ENCODE measurements around the gene INO80B. TPM values are rescaled to one million over a fixed set of nuclear protein-coding genes. Genes with fewer than 3 reads are reported as not detected.

INO80B gene
- 16.6 and 18.4 TPM in 2 replicates for total RNA-seq

DNA sequence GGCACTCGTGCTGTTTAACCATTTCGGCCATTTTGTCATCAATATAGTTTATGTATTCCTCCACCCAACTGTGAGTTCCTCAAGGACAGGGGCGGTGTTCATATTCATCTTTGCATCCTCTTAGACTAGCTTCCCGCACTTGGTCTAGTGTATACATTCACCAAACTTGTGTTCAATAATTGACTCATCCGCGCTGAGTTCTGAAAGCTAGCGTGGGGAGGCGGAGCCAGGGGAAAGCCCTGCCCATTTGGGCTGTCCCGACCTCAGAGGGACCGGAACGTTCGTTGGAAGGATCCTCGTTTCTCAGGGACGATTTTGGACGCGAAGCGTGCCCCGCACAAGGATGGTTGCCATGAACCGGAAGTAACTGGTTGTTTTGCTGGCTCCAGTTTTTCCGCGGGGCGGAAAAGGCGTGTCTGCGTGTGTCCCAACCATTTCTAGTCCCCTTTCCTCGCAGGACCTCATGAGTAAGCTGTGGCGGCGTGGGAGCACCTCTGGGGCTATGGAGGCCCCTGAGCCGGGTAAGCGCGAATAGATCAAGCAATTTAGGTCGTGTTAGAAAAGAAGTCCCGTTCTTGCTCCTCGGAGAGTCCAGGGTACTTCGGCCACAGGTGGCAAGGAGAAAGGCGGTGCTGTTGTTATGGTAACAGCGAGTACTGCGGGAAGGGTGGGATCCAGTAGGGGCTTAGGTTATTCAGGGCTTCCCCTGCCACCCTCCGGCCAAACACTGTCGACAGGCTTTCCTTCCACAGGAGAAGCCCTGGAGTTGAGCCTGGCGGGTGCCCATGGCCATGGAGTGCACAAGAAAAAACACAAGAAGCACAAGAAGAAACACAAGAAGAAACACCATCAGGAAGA, at the start of gene INO80B:
Gene INO80B, plus strand, starts transcription at position 434 of the 858 bp plus-strand sequence. Its CDS starts 30 bp downstream, at position 464.

DNA sequence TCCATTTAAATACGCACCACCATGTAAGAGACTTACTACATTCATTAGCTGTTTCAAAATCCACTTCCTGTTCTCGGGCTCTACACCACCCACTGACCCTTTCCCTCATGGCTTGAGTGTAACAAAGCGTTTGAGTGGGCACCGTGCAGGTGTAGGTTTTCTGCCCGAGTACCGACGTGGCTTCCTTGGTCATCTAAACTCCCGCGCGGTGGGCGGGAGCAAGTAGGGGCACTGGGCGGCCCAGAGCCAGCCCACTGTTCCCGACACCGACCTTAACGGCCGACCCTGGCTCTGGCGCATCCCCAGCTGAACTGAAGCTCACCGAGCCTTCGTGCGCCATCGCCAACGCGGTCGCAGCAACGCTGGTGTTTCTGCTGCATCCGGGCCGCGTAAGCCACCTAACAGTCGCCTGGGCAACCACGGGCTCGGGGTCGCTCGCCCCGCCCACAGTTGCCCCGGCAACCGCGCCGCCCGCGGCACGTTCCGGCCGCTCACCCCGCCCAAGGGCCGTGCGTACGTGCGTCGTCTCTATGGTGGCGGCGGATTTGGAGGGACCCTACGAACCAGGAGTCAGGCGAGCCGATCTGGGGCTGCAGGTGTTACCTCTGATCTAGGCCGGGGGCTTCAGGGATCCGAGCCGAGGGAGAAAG, 33.5 kb upstream of the INO80B start, which contains the start of the genes C2orf81 and WDR54:
Gene C2orf81, minus strand, starts transcription at position 399 of the 650 bp plus-strand sequence. Its CDS starts 59 bp downstream, at position 340.
Gene WDR54, plus strand, starts transcription at position 510 of the 650 bp plus-strand sequence. CDS start 424 bp downstream, outside the sequence.

DNA sequence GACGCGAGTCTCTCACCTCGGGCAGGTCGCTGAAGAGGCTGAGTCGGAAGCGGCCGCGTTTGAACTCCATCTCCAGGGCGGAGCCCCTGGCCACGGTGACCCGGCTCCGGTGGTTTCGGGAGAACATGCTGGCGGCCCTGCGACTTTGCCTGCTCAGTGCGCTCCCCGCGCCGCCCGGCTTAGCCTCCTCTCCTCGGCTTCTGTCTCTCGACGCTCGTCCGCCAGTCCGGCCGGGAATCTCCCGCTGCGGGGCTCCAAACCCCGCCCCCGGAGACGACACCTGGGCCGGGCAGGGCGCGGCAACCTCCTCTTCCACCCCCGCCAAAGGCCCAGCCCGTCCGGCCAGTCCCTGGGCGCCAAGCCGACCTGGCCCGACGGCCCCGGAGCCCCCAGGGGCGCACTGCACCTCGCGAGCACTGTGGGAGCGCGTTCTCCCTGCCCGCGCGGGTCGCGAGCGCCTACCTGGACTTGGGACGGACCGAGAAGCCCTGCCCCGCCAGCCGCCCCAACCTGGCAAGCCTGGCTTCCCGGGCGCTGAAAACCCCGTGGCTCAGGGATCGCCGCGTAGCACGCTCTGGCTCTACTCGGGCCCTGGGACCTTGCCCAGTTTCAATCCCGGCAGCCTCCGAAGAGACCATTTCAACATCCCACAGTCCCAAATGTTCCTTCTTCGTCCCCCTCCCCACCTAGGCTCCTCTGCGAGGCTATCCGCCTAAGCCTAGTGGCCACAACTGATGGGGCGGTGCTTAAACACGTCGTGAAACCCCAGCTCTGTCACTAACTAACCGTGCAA, 13.0 kb upstream of the INO80B start, which contains the start of gene RTKN:
Gene RTKN, minus strand, starts transcription at position 248 of the 793 bp plus-strand sequence. Its CDS starts 121 bp downstream, at position 127.

DNA sequence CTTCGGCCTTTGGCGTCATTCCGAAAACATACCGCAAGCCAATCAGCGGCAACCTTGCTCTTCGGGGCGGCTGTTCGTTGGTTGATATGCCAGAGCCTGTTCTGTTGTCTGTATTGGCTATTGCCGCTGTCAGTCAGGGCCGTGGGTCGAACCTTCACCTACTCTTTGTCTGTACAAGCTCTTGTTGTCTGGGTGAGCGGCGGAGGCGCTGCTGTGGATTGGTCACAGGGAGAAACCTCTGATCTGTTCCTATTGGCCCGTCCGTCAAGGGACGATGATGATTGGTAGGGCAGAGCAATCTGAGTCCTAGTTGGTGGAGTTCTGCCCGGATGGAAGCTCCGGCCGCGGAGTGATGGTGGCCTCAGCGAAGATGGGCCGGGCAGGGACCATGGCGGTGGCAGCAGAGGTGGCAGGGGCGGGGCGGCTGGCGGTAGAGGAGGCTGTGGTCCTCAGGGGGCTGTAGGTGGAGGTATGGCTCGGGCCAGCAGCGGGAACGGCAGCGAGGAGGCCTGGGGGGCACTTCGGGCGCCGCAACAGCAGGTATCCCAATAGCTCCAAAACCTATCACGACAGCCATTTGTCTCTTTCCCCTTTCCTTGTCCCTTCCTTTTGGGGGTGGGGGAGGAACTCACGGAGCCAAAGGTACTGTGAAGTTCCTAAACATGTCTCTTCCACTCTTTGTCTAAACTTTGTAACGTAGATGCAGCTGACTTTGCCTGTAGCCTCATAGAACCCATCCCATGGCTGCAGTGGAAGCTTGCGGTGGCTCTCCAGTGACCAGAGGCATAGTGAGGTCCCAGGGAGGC, 3.4 kb downstream of the INO80B start, which contains the start of gene WBP1:
Gene WBP1, plus strand, starts transcription at position 307 of the 806 bp plus-strand sequence. Its CDS starts 165 bp downstream, at position 472.

DNA sequence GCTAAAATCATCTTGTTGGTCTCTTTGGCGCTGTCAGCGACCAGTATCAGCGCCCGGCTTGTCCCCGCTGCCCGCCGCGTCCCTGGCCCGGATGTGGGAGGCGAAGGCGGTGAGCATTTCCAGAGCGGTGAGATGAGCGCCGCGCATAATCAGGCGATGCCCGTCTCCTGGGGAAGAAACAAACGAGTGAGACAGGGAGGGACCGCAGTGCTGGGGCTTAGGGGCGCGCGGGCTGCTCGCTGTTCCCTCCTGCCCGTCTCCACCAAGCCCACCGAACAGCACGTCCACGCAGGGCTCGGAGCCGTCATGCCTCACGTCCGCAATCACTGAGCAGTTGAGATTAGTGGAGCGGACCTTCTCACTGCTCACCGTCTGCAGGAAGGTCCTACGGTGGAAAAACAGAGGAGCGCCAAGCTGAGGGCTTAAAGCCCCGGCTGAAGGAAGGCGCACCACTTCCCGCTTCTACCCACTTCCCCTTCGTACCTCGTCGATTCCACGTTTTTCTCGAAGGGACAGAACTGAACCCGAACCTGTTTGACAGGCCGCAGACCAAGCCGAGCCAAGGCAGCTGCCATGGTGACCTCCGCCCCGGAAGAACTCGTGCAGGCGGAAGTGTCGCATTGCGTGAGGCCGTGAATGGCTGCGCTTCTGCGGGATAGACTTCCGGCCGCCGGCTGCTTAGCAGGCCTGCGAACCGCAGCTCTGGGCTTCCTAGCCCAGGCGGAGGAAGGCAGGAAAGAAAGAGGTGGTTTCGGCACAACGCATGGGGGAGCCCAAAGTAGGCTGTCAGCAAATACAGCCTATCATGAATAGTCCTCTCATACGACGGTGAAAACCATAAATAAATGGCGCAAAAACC, 17.4 kb downstream of the INO80B start, which contains the start of gene MRPL53:
Gene MRPL53, minus strand, starts transcription at position 595 of the 859 bp plus-strand sequence. Its CDS starts 20 bp downstream, at position 575.

DNA sequence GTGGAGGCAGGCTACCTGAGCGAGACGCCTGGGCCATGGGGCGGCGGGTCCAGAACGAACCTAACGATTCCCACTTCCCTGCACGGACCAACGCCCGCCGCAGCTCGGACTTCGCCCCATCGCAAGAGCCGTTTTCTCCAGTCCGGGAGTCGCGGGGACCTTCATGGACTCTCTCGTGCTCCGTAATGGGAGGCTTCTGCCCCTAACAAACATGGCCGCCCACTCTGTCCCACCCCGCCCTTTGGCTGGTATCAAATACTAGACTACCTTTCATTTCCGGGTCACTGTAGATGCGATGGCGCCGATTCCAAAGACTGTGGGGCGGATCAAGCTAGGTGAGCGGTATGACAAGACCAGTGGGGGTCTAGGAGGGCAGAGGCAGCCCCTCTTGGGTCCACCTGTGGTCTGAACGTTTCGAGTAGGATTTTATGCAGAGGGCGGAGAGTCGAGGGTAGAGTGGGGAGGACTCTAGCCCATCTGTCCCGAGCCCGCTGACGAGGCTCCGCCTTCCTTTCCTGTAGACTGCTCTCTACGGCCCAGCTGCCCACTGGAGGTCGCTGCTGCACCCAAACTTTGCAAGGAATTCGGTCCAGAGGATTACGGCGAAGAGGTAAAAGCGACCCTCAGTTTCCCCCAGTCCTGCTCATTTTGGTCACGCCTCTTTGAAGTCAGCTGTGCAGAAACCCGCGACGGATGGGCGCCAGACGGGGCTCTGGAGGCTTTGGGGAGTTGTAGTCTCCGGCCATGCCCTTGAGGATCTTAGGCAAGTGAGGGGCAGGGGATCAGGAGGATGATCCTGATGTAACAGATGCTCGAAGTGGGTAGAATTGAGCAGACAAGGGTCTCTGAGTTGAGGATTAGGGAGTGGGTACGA, 28.2 kb downstream of the INO80B start, which contains the start of the genes CCDC142 and TTC31:
Gene CCDC142, minus strand, starts transcription at position 198 of the 874 bp plus-strand sequence. Its CDS starts 161 bp downstream, at position 37.
Gene TTC31, plus strand, starts transcription at position 281 of the 874 bp plus-strand sequence. Its CDS starts 15 bp downstream, at position 296.

DNA sequence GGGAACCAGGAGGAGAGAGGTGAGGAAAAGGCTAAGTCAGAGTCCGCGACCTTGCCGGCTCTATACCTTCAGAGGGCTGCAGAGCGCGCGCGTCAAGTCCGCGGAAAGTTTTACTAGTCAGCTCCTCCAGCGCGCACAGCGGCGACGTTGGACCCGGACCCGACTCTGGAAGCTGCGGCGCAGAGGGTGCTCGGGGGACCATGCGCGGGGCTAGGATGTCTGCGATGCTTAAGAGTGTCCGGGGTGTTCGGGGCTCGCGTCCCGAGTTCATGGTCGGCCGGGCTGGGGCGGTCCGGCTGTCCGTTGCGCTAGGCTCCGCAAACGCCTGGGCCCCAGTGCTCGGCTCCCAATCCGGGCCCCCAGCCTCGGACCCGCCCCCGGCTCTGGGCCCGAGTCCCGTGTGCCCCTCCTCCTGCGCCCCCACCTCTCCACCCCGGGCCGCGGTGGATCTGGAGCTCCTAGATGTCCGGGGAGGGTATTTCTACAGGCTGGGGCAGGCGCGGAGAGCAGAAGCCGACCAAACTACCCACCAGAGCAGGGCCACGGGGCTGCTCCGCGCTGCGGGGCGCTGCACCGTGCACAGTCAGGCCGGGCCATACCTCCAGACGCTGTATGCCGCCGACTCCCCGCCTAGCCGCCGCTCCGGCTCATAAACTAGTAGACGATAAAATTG, 44.5 kb downstream of the INO80B start, which contains the start of gene LBX2:
Gene LBX2, minus strand, starts transcription at position 337 of the 673 bp plus-strand sequence. Its CDS starts 66 bp downstream, at position 271.

DNA sequence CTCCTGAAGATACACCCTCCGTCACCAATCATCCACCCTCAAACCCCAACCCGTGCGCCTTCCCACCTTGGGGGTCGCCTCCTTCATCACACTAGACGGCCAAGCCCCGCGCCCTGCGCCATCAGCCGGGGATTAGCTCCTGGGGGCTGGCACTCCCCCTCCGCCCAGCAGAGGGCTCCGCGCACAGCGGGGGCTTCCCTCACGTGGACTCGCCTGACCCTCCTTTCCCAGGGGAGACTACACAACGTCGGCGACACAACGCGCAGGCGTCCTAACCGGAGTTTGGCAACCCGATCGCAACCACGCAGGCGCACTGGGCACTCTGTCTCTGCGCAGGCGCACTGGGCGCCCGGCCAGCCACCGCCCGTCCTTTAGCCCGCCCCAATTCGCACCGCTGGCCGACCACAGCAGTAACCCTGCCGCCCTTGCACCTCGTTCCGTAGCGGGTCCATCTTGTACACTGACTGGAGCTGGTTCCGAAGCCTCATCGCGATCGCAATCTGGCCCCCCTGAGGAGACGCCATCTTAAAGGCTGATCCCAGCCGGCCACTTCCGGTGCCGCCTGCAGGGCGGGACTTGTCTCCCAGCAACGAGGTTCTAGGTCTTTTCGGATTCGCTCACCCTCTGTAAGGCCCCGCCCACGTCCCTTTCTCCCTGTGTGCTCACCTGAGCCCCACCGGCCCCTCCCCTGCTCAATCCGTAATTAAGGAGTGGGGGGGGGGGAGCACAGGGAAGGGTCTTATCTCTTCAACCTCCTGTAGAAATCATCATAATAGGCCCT, 52.4 kb downstream of the INO80B start, which contains the start of gene PCGF1:
Gene PCGF1, minus strand, starts transcription at position 551 of the 781 bp plus-strand sequence. Its CDS starts 27 bp downstream, at position 524.

Other genes with a start within 250 kb of the INO80B start
- 0.34 and 1.7 TPM in 2 replicates for gene SLC4A5, start 111.7 kb upstream of the INO80B start, total RNA-seq
- 83.1 and 101 TPM in 2 replicates for gene DCTN1, start 74.8 kb upstream of the INO80B start, total RNA-seq
- 1.6 and 4.9 TPM in 2 replicates for gene C2orf81, start 33.5 kb upstream of the INO80B start, total RNA-seq
- gene WDR54, start 33.4 kb upstream of the INO80B start, total RNA-seq = 19.8 and 20.9 TPM in 2 replicates
- gene RTKN, start 13.2 kb upstream of the INO80B start, total RNA-seq = 10.4 and 13.9 TPM in 2 replicates
- gene WBP1, start 3.4 kb downstream of the INO80B start, total RNA-seq = 46.9 and 49.3 TPM in 2 replicates
- gene MOGS, start 10.3 kb downstream of the INO80B start, total RNA-seq = 41.9 and 45.2 TPM in 2 replicates
- 17.1 and 46.9 TPM in 2 replicates for gene MRPL53, start 17.6 kb downstream of the INO80B start, total RNA-seq
- 7.0 and 15.5 TPM in 2 replicates for gene CCDC142, start 27.9 kb downstream of the INO80B start, total RNA-seq
- 18.9 and 20.7 TPM in 2 replicates for gene TTC31, start 28.0 kb downstream of the INO80B start, total RNA-seq
- 3.2 TPM in 2 replicates for gene LBX2, start 44.5 kb downstream of the INO80B start, total RNA-seq
- gene PCGF1, start 52.6 kb downstream of the INO80B start, total RNA-seq = 8.9 and 13.4 TPM in 2 replicates
- not detected in 2 replicates for gene TLX2, start 59.4 kb downstream of the INO80B start, total RNA-seq
- gene DQX1, start 71.1 kb downstream of the INO80B start, total RNA-seq = not detected in 2 replicates
- 63.0 and 84.6 TPM in 2 replicates for gene AUP1, start 74.6 kb downstream of the INO80B start, total RNA-seq
- gene HTRA2, start 74.8 kb downstream of the INO80B start, total RNA-seq = 14.9 and 21.3 TPM in 2 replicates
- gene LOXL3, start 98.9 kb downstream of the INO80B start, total RNA-seq = 21.8 and 27.0 TPM in 2 replicates
- 28.5 and 32.5 TPM in 2 replicates for gene DOK1, start 99.6 kb downstream of the INO80B start, total RNA-seq
- 0.06 TPM in 1 of 2 replicates, not detected in the other for gene M1AP, start 193.2 kb downstream of the INO80B start, total RNA-seq
- gene SEMA4F, start 199.2 kb downstream of the INO80B start, total RNA-seq = 3.6 and 4.5 TPM in 2 replicates